Trophoblast cell (in vitro differentiated cells and primary cell): Measurements from ENCODE around the gene RNF25.
A peak's percentile ranks its signal among the peaks of the same experiment; 100 is the strongest.

Source experiments
- DNase-seq, 2 donors: peaks; one replicate each; pipeline ENCODE4 v3.0.0-alpha.2; 2016
- H2AFZ ChIP-seq: 2 replicates; pipeline ENCODE4 v1.6.1; 2013; ENCODE audit warnings: low read length, moderate library complexity, mild to moderate bottlenecking; ENCODE audit not compliant: insufficient read depth, poor library complexity
- H2AK5ac ChIP-seq: 2 replicates; pipeline ENCODE4 v1.6.1; 2013; ENCODE audit warnings: mild to moderate bottlenecking, low read length
- H2BK120ac ChIP-seq: 2 replicates; pipeline ENCODE4 v1.6.1; 2013; ENCODE audit warnings: low read length, mild to moderate bottlenecking, moderate library complexity; ENCODE audit not compliant: insufficient read depth, poor library complexity
- H2BK12ac ChIP-seq: 2 replicates; pipeline ENCODE4 v1.6.1; 2013; ENCODE audit warnings: mild to moderate bottlenecking, low read length, moderate library complexity
- H2BK5ac ChIP-seq: 2 replicates; pipeline ENCODE4 v1.6.1; 2013; ENCODE audit warnings: low read length, low read depth, moderate library complexity, mild to moderate bottlenecking; ENCODE audit not compliant: poor library complexity
- H3K14ac ChIP-seq: 2 replicates; pipeline ENCODE4 v1.6.1; 2013; ENCODE audit warnings: mild to moderate bottlenecking, low read length
- H3K18ac ChIP-seq: 2 replicates; pipeline ENCODE4 v1.6.1; 2013; ENCODE audit warnings: mild to moderate bottlenecking, low read length
- H3K23ac ChIP-seq: 2 replicates; pipeline ENCODE4 v1.6.1; 2013; ENCODE audit warnings: low read length
- H3K27ac ChIP-seq: 2 replicates; pipeline ENCODE4 v1.5.1; 2013; ENCODE audit warnings: low read depth, mild to moderate bottlenecking, inconsistent platforms, low read length, moderate library complexity
- H3K27me3 ChIP-seq: 2 replicates; pipeline ENCODE4 v1.6.1; 2013; ENCODE audit warnings: inconsistent platforms, mild to moderate bottlenecking, low read length, moderate library complexity; ENCODE audit not compliant: insufficient read depth
- H3K36me3 ChIP-seq, 2 experiments: 1 replicate in 1 of 2; 2 replicates in 1 of 2; pipeline ENCODE4 v1.6.1; 2013; ENCODE audit warnings: low read length in 2 of 2, mild to moderate bottlenecking in 2 of 2, moderate library complexity in 1 of 2; ENCODE audit not compliant: insufficient read depth in 2 of 2, control insufficient read depth in 1 of 2
- H3K4ac ChIP-seq: 2 replicates; pipeline ENCODE4 v1.6.1; 2013; ENCODE audit warnings: low read depth, mild to moderate bottlenecking, low read length, moderate library complexity
- H3K4me1 ChIP-seq, 2 experiments: 1 replicate in 1 of 2; 2 replicates in 1 of 2; pipeline ENCODE4 v1.6.1; 2013; ENCODE audit warnings: low read length in 2 of 2, mild to moderate bottlenecking in 2 of 2, moderate library complexity in 1 of 2; ENCODE audit not compliant: insufficient read depth in 2 of 2, control insufficient read depth in 1 of 2
- H3K4me2 ChIP-seq: 2 replicates; pipeline ENCODE4 v1.6.1; 2013; ENCODE audit warnings: inconsistent platforms, mild to moderate bottlenecking, low read length, moderate library complexity
- H3K4me3 ChIP-seq: 2 replicates; pipeline ENCODE4 v1.5.1; 2013; ENCODE audit warnings: mild to moderate bottlenecking, low read depth, low read length, inconsistent platforms
- H3K79me1 ChIP-seq: one replicate; pipeline ENCODE4 v1.6.1; 2013; ENCODE audit warnings: low read length
- H3K79me2 ChIP-seq: 2 replicates; pipeline ENCODE4 v1.6.1; 2013; ENCODE audit warnings: low read length, mild to moderate bottlenecking; ENCODE audit not compliant: control insufficient read depth, insufficient read depth, poor library complexity
- H3K9ac ChIP-seq: 2 replicates; pipeline ENCODE4 v1.6.1; 2013; ENCODE audit warnings: mild to moderate bottlenecking, low read length
- H3K9me3 ChIP-seq: 2 replicates; pipeline ENCODE4 v1.6.1; 2013; ENCODE audit warnings: low read depth, mild to moderate bottlenecking, control low read depth, inconsistent platforms, low read length; ENCODE audit not compliant: insufficient read depth
- H4K12ac ChIP-seq: 2 replicates; pipeline ENCODE4 v1.6.1; 2013; ENCODE audit warnings: low read depth, mild to moderate bottlenecking, low read length, moderate library complexity
- H4K8ac ChIP-seq: 2 replicates; pipeline ENCODE4 v1.6.1; 2013; ENCODE audit warnings: low read depth, mild to moderate bottlenecking, low read length, moderate library complexity
- H4K91ac ChIP-seq: one replicate; pipeline ENCODE4 v1.6.1; 2013; ENCODE audit warnings: low read depth, mild to moderate bottlenecking, low read length, moderate library complexity
- WGBS: extraction: QIAGEN DNeasy Blood & Tissue Kit; methylation state at CpG from one replicate; pipeline ENCODE4 v1.1.7; 2013; ENCODE audit warnings: missing lambda C conversion rate; ENCODE audit not compliant: insufficient read length, insufficient coverage; ENCODE audit errors: extremely low coverage; 5-methylcytosine and 5-hydroxymethylcytosine counted together

Gene RNF25

GRCh38 chr2:218709908-218710307 lies 38.1 kb upstream of the RNF25 start:
- Histone ChIP-seq H3K4me1 (peaks cover 0 to 5% of the 10 kb centered on the region in 2 experiments), H3K14ac (no peak overlapping the region), H2AK5ac (no peak overlapping the region), H3K18ac (no peak overlapping the region), H2BK12ac (peak overlapping the region; percentile 52), H3K27ac (no peak overlapping the region), H3K9ac (no peak overlapping the region), H3K4me3 (no peak overlapping the region), H4K12ac (peak overlapping the region; percentile 52), H3K79me1 (peaks cover 5% of the 10 kb centered on the region), H2BK120ac (no peak overlapping the region), H3K4me2 (peak overlapping the region; percentile 54), H3K36me3 (no peaks in the 10 kb centered on the region), H4K91ac (no peak overlapping the region), H3K23ac (no peak overlapping the region), H4K8ac (peak overlapping the region; percentile 70), H3K9me3 (no peaks in the 10 kb centered on the region), H3K27me3 (no peaks in the 10 kb centered on the region), H3K4ac (no peak overlapping the region), H2BK5ac (no peak overlapping the region), H3K79me2 (peaks cover 6% of the 10 kb centered on the region), H2AFZ (no peak overlapping the region)
- DNase-seq: no peak
- no CpG with 5 or more reads among the region's 8 CpGs for WGBS

- H3K18ac ChIP-seq: no peak overlapping the region
- no peak overlapping the region for H2BK12ac ChIP-seq
- H3K4me1 ChIP-seq: peaks cover 0 to 5% of the 10 kb centered on the region in 2 experiments
- H4K12ac ChIP-seq: no peak overlapping the region
- no peak overlapping the region for H2AK5ac ChIP-seq
- H3K14ac ChIP-seq: no peak overlapping the region
- H3K4ac ChIP-seq: no peak overlapping the region
- H2BK120ac ChIP-seq: no peak overlapping the region
- H3K9ac ChIP-seq: no peak overlapping the region
- H3K36me3 ChIP-seq: no peaks in the 10 kb centered on the region
- H2AFZ ChIP-seq: no peak overlapping the region
- H4K91ac ChIP-seq: no peak overlapping the region
- H2BK5ac ChIP-seq: no peak overlapping the region
- peaks cover 5% of the 10 kb centered on the region for H3K79me2 ChIP-seq
- H3K27ac ChIP-seq: no peak overlapping the region
- no peak overlapping the region for H4K8ac ChIP-seq
- H3K79me1 ChIP-seq: peaks cover 5% of the 10 kb centered on the region
- H3K23ac ChIP-seq: no peak overlapping the region
- no peaks in the 10 kb centered on the region for H3K27me3 ChIP-seq
- no peaks in the 10 kb centered on the region for H3K9me3 ChIP-seq
- no CpG with 5 or more reads among the region's 4 CpGs for WGBS
- no peak overlapping the region for H3K4me2 ChIP-seq
- no peak overlapping the region for H3K4me3 ChIP-seq
- DNase-seq: no peak
Measured at GRCh38 chr2:218708086-218708485, 36.3 kb upstream of the RNF25 start.

GRCh38 chr2:218703341-218703740 lies 31.5 kb upstream of the RNF25 start:
- H2AK5ac ChIP-seq: no peak overlapping the region
- H3K14ac ChIP-seq: no peak overlapping the region
- peaks cover 2% of the 10 kb centered on the region for H3K79me1 ChIP-seq
- no peak overlapping the region for H4K8ac ChIP-seq
- no peak overlapping the region for H3K4me3 ChIP-seq
- H3K27ac ChIP-seq: no peak overlapping the region
- H3K79me2 ChIP-seq: no peaks in the 10 kb centered on the region
- no peak overlapping the region for H2AFZ ChIP-seq
- H3K4me2 ChIP-seq: no peak overlapping the region
- H3K27me3 ChIP-seq: no peaks in the 10 kb centered on the region
- H3K4me1 ChIP-seq: no peaks in the 10 kb centered on the region
- H4K12ac ChIP-seq: no peak overlapping the region
- H3K36me3 ChIP-seq: peaks cover 6 to 9% of the 10 kb centered on the region in 2 experiments
- H4K91ac ChIP-seq: no peak overlapping the region
- H3K18ac ChIP-seq: no peak overlapping the region
- no peak overlapping the region for H3K4ac ChIP-seq
- H3K9ac ChIP-seq: no peak overlapping the region
- H2BK120ac ChIP-seq: no peak overlapping the region
- H2BK12ac ChIP-seq: peak overlapping the region; percentile 8
- H3K23ac ChIP-seq: no peak overlapping the region
- DNase-seq: no peak
- no peak overlapping the region for H2BK5ac ChIP-seq
- 100% methylated on average over 1 of the region's 4 CpGs for WGBS
- H3K9me3 ChIP-seq: no peaks in the 10 kb centered on the region

GRCh38 chr2:218701806-218702205 lies 30.0 kb upstream of the RNF25 start:
- no peaks in the 10 kb centered on the region for H3K9me3 ChIP-seq
- H3K79me1 ChIP-seq: peaks cover 3% of the 10 kb centered on the region
- H3K36me3 ChIP-seq: peaks cover 6 to 12% of the 10 kb centered on the region in 2 experiments
- no peaks in the 10 kb centered on the region for H3K27me3 ChIP-seq
- H2BK5ac ChIP-seq: no peak overlapping the region
- no peaks in the 10 kb centered on the region for H3K79me2 ChIP-seq
- no CpG with 5 or more reads among the region's 2 CpGs for WGBS
- no peak overlapping the region for H2BK120ac ChIP-seq
- no peak overlapping the region for H3K23ac ChIP-seq
- no peak overlapping the region for H4K8ac ChIP-seq
- no peak overlapping the region for H2AFZ ChIP-seq
- no peak overlapping the region for H3K9ac ChIP-seq
- DNase-seq: no peak
- no peak overlapping the region for H3K4me3 ChIP-seq
- no peak overlapping the region for H3K4ac ChIP-seq
- H2AK5ac ChIP-seq: no peak overlapping the region
- no peak overlapping the region for H4K12ac ChIP-seq
- H3K27ac ChIP-seq: no peak overlapping the region
- no peak overlapping the region for H3K4me2 ChIP-seq
- H2BK12ac ChIP-seq: no peak overlapping the region
- no peak overlapping the region for H3K14ac ChIP-seq
- peaks cover 4 to 5% of the 10 kb centered on the region in 2 experiments for H3K4me1 ChIP-seq
- no peak overlapping the region for H4K91ac ChIP-seq
- H3K18ac ChIP-seq: no peak overlapping the region
